Gastroesophageal sphincter (tissue), 4 donors: ENCODE results near the gene COX6B1. TPM values are rescaled to one million over a fixed set of nuclear protein-coding genes. Genes with fewer than 3 reads are reported as not detected.
A peak's percentile ranks its signal among the peaks of the same experiment; 100 is the strongest.
"Not testable (repeated sequence)": the region's sequence is repeated elsewhere in the genome, so short reads cannot be mapped to it uniquely, and the experiment has no call there.

ENCODE experiments used
- ATAC-seq: fragments of 150-250 bp; one replicate; pipeline ENCODE4 v1.9.1; 2016; ENCODE audit warnings: mild to moderate bottlenecking, moderate library complexity
- H3K27ac ChIP-seq, 4 donors: fragments of 200-600 bp; sonication (generic) in 3 of 4; 1 replicate in 3 of 4; 2 replicates in 1 of 4; pipeline ENCODE4 v1.5.1; 2016 to 2019
- H3K27me3 ChIP-seq: fragments of 200-600 bp; sonication (generic); one replicate; pipeline ENCODE4 v1.5.1; 2019
- H3K36me3 ChIP-seq, 2 donors: fragments of 200-600 bp; sonication (generic); one replicate each; pipeline ENCODE4 v1.5.1; 2019; ENCODE audit warnings: control low read depth in 1 of 2
- H3K4me1 ChIP-seq, 3 donors: fragments of 200-600 bp; sonication (generic); 1 replicate in 2 of 3; 2 replicates in 1 of 3; pipeline ENCODE4 v1.5.1; 2016 to 2019; ENCODE audit warnings: control low read depth in 2 of 3
- H3K4me3 ChIP-seq, 2 donors: fragments of 200-600 bp; sonication (generic); one replicate each; pipeline ENCODE4 v1.5.1; 2019; ENCODE audit warnings: mild to moderate bottlenecking in 1 of 2, moderate library complexity in 1 of 2
- H3K9me3 ChIP-seq, 3 donors: fragments of 200-600 bp; sonication (generic); one replicate each; pipeline ENCODE4 v1.5.1; 2017 to 2019; ENCODE audit warnings: control low read depth in 2 of 3
- EP300 ChIP-seq: sonication (generic); formaldehyde crosslinking; IDR thresholded peaks from one replicate; pipeline ENCODE4 v1.6.1; 2017; ENCODE audit warnings: antibody characterized with exemption, mild to moderate bottlenecking
- POLR2A ChIP-seq, 2 donors: fragments of 450-650 bp; IDR thresholded peaks; one replicate each; pipeline ENCODE4 v1.6.1; 2017; ENCODE audit warnings: antibody characterized with exemption in 2 of 2, mild to moderate bottlenecking in 2 of 2, moderate library complexity in 1 of 2
- POLR2AphosphoS5 ChIP-seq: sonication (generic); formaldehyde crosslinking; IDR thresholded peaks from one replicate; pipeline ENCODE4 v1.6.1; 2017; ENCODE audit warnings: antibody characterized with exemption
- WGBS, 2 donors: methylation state at CpG; one replicate each; pipeline ENCODE4 v1.1.5; 2018; ENCODE audit warnings: low coverage in 1 of 2; 5-methylcytosine and 5-hydroxymethylcytosine counted together
- total RNA-seq, 4 donors: library from RNA; depleted of rRNA; stranded (reverse); fragments of >200 nt; gene quantifications; one replicate each; pipeline ENCODE4 v1.1.0, GENCODE V29; 2016
- TF ChIP-seq, protein P1 (sequence below), 4 experiments: fragments of 200-600 bp in 2 of 4; fragments of 450-650 bp in 2 of 4; sonication (generic) in 1 of 4; IDR thresholded peaks; one replicate each; pipeline ENCODE4 v1.5.1; 2017 to 2019; ENCODE audit warnings: antibody characterized with exemption in 4 of 4, mild to moderate bottlenecking in 2 of 4, moderate library complexity in 2 of 4

The COX6B1 gene, protein sequence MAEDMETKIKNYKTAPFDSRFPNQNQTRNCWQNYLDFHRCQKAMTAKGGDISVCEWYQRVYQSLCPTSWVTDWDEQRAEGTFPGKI
- total RNA-seq = 100 to 1,000 TPM; 403 to 607 (median 414) TPM

DNA sequence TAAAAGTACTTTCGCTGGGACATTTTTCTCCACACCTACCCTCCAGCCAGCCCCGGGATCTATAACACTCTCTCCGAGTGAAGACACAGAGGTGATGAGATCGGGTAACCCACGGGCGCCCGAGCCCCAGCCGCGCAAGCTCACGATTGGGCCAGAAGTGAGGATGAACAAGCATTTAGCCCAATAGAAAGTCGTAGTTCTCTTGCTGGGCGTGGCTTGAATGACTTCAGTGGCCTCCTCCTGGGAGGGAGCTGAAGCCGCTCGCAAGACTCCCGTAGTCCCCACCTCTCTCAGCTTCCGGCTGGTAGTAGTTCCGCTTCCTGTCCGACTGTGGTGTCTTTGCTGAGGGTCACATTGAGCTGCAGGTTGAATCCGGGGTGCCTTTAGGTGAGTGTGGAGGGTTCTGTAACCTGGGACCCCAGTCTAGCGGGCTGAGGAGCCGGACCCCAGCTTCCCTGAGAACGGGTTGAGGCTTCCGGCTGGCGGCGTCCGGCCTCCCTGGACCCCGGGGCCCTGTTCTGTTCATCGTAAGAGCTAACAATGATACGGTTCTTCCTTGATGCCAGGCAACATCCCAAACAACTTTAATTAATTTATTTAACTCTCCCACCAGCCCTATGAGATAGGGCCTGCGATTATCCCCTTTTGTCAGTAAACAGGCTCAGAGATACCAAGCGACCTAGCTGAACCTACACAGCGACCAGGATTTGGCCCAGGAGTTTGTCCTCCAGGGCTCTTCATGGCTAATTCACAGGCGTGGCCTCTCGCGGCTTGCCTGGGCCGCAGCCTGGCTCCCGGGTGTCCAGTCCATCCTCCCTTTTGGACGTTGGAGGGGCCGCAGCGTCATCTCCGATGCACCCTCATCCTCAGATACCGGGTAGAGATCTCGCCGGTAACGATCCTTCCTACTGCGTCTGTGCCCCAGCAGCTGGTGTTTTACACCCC is at the start of gene COX6B1:
Gene COX6B1 (plus strand): TSS at position 307 of the 945 bp plus-strand sequence. CDS start 2,921 bp downstream, outside the sequence.
- Histone ChIP-seq H3K4me3 (peak within 1 kb of the TSS; percentile 79 to 87), H3K9me3 (no peaks in the 10 kb centered on the region), H3K4me1 (peaks cover 0 to 63% (median 15%) of the 10 kb centered on the region in 3 donors), H3K36me3 (peaks cover 0 to 39% of the 10 kb centered on the region in 2 donors), H3K27me3 (no peaks in the 10 kb centered on the region), H3K27ac (peak within 1 kb of the TSS; percentile 84 to 93 (median 90))
- ATAC-seq = peak; percentile 81
- WGBS, 2 donors = 0 to 2% methylated on average over 14 to 17 of the region's 46 CpGs
- TF ChIP-seq POLR2AphosphoS5 = peak; percentile 76
- TF ChIP-seq, protein P1, sequence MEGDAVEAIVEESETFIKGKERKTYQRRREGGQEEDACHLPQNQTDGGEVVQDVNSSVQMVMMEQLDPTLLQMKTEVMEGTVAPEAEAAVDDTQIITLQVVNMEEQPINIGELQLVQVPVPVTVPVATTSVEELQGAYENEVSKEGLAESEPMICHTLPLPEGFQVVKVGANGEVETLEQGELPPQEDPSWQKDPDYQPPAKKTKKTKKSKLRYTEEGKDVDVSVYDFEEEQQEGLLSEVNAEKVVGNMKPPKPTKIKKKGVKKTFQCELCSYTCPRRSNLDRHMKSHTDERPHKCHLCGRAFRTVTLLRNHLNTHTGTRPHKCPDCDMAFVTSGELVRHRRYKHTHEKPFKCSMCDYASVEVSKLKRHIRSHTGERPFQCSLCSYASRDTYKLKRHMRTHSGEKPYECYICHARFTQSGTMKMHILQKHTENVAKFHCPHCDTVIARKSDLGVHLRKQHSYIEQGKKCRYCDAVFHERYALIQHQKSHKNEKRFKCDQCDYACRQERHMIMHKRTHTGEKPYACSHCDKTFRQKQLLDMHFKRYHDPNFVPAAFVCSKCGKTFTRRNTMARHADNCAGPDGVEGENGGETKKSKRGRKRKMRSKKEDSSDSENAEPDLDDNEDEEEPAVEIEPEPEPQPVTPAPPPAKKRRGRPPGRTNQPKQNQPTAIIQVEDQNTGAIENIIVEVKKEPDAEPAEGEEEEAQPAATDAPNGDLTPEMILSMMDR (IDR thresholded peaks at IDR 0.05) = no peak
- TF ChIP-seq POLR2A (IDR thresholded peaks at IDR 0.05) = peak; percentile 42 to 68
- TF ChIP-seq EP300 = no peak

GRCh38 chr19:35601971-35602370 is 46.2 kb upstream of the COX6B1 start:
- Histone ChIP-seq H3K4me3 (no peak overlapping the region), H3K27me3 (peaks cover 14% of the 10 kb centered on the region), H3K27ac (no peak overlapping the region), H3K4me1 (no peaks in the 10 kb centered on the region), H3K36me3 (no peaks in the 10 kb centered on the region), H3K9me3 (peaks cover 0 to under 1% (median 0%) of the 10 kb centered on the region in 3 donors)
- WGBS, 2 donors = no CpG with 5 or more reads among the region's 3 CpGs
- no peak for ATAC-seq
- TF ChIP-seq EP300 (no peak), POLR2AphosphoS5 (no peak), POLR2A (IDR thresholded peaks at IDR 0.05) (no peak)
- TF ChIP-seq, protein P1 (IDR thresholded peaks at IDR 0.05) = no peak

- H3K36me3 ChIP-seq, H3K4me1 ChIP-seq, H3K4me3 ChIP-seq, ATAC-seq, H3K27ac ChIP-seq: not testable (repeated sequence)
- 38 to 63% methylated on average over 1 to 3 of the region's 4 CpGs for WGBS, 2 donors
- Histone ChIP-seq H3K27me3 (peaks cover 14% of the 10 kb centered on the region), H3K9me3 (peaks cover 0 to 13% (median 0%) of the 10 kb centered on the region in 3 donors)
These were observed 43.7 kb upstream of the COX6B1 start for GRCh38 chr19:35604436-35604835.

- not testable (repeated sequence) for ATAC-seq, H3K27ac ChIP-seq, H3K36me3 ChIP-seq, H3K4me1 ChIP-seq, H3K27me3 ChIP-seq, H3K4me3 ChIP-seq
- 79 to 88% methylated on average over 4 to 8 of the region's 8 CpGs for whole genome bisulfite sequencing, 2 donors
- peaks cover 0 to 13% (median 0%) of the 10 kb centered on the region in 3 donors for H3K9me3 ChIP-seq
These were observed 41.0 kb upstream of the COX6B1 start for GRCh38 chr19:35607170-35607569.

- Histone ChIP-seq H3K9me3 (peaks cover 0 to 13% (median 0%) of the 10 kb centered on the region in 3 donors), H3K4me3 (no peak overlapping the region), H3K36me3 (no peaks in the 10 kb centered on the region), H3K27me3 (peaks cover 5% of the 10 kb centered on the region), H3K4me1 (peaks cover 0 to 8% (median 5%) of the 10 kb centered on the region in 3 donors), H3K27ac (no peak overlapping the region)
- TF ChIP-seq, protein P1 (IDR thresholded peaks at IDR 0.05) = no peak
- TF ChIP-seq POLR2A (IDR thresholded peaks at IDR 0.05) (no peak), EP300 (no peak), POLR2AphosphoS5 (no peak)
- 73% methylated on average over 2 of the region's 3 CpGs for WGBS, 2 donors
- ATAC-seq = no peak
These were observed 40.5 kb upstream of the COX6B1 start for GRCh38 chr19:35607661-35608060.
